KMS-11 (cell line): ENCODE measurements around the gene EDIL3.

Experiments
- H2AFZ ChIP-seq: fragments of 200-600 bp; sonication (generic); 2 replicates; pipeline ENCODE4 v1.6.1; 2016; ENCODE audit warnings: antibody characterized with exemption, mixed run types, low read depth
- H3K27ac ChIP-seq: fragments of 200-600 bp; sonication (generic); 2 replicates; pipeline ENCODE4 v1.6.1; 2016; ENCODE audit warnings: mild to moderate bottlenecking, mixed run types
- H3K27me3 ChIP-seq: fragments of 200-600 bp; sonication (generic); 2 replicates; pipeline ENCODE4 v1.6.1; 2017; ENCODE audit warnings: mild to moderate bottlenecking, low read depth, mixed run types, moderate library complexity; ENCODE audit not compliant: insufficient read depth
- H3K36me3 ChIP-seq: fragments of 200-600 bp; sonication (generic); 2 replicates; pipeline ENCODE4 v1.6.1; 2017; ENCODE audit warnings: mild to moderate bottlenecking, mixed run types; ENCODE audit not compliant: insufficient read depth
- H3K4me1 ChIP-seq: fragments of 200-600 bp; sonication (generic); 2 replicates; pipeline ENCODE4 v1.6.1; 2016; ENCODE audit warnings: mild to moderate bottlenecking, low read depth, mixed run types; ENCODE audit not compliant: poor library complexity, severe bottlenecking
- H3K4me2 ChIP-seq: fragments of 200-600 bp; sonication (generic); 2 replicates; pipeline ENCODE4 v1.7.0; 2016; ENCODE audit warnings: mild to moderate bottlenecking, mixed run types
- H3K4me3 ChIP-seq: fragments of 200-600 bp; sonication (generic); IDR thresholded peaks from 2 replicates; pipeline ENCODE4 v1.6.1; 2017; ENCODE audit warnings: low read depth, low read length, mixed read lengths; ENCODE audit not compliant: insufficient read depth
- H3K79me2 ChIP-seq: fragments of 200-600 bp; sonication (generic); 2 replicates; pipeline ENCODE4 v1.6.1; 2016; ENCODE audit warnings: low read depth, mixed run types; ENCODE audit not compliant: insufficient read depth
- H3K9ac ChIP-seq: fragments of 200-600 bp; sonication (generic); 2 replicates; pipeline ENCODE4 v1.6.1; 2016; ENCODE audit warnings: mild to moderate bottlenecking, mixed run types
- H4K20me1 ChIP-seq: fragments of 200-600 bp; sonication (generic); 2 replicates; pipeline ENCODE4 v1.6.1; 2016; ENCODE audit warnings: mild to moderate bottlenecking, mixed run types; ENCODE audit not compliant: insufficient read depth
- TF ChIP-seq, protein P1 (sequence below): fragments of 200-600 bp; sonication (generic); conservative IDR thresholded peaks from 2 replicates; pipeline ENCODE4 v1.6.1; 2017; ENCODE audit warnings: low read depth, mild to moderate bottlenecking, antibody characterized with exemption, low read length, moderate library complexity, mixed read lengths

EDIL3 gene

GRCh38 chr5:83956386-83956785 is 428.3 kb downstream of the EDIL3 start:
- H3K4me1 ChIP-seq = no peaks in the 10 kb centered on the region
- no peak overlapping the region for H3K27ac ChIP-seq
- no peaks in the 10 kb centered on the region for H3K36me3 ChIP-seq
- H4K20me1 ChIP-seq = no peaks in the 10 kb centered on the region
- H3K4me2 ChIP-seq = no peak overlapping the region
- TF ChIP-seq, protein P1, sequence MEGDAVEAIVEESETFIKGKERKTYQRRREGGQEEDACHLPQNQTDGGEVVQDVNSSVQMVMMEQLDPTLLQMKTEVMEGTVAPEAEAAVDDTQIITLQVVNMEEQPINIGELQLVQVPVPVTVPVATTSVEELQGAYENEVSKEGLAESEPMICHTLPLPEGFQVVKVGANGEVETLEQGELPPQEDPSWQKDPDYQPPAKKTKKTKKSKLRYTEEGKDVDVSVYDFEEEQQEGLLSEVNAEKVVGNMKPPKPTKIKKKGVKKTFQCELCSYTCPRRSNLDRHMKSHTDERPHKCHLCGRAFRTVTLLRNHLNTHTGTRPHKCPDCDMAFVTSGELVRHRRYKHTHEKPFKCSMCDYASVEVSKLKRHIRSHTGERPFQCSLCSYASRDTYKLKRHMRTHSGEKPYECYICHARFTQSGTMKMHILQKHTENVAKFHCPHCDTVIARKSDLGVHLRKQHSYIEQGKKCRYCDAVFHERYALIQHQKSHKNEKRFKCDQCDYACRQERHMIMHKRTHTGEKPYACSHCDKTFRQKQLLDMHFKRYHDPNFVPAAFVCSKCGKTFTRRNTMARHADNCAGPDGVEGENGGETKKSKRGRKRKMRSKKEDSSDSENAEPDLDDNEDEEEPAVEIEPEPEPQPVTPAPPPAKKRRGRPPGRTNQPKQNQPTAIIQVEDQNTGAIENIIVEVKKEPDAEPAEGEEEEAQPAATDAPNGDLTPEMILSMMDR = no peak
- no peak overlapping the region for H3K9ac ChIP-seq
- no peaks in the 10 kb centered on the region for H3K79me2 ChIP-seq
- no peaks in the 10 kb centered on the region for H3K27me3 ChIP-seq
- H2AFZ ChIP-seq = no peak overlapping the region
- no peak overlapping the region for H3K4me3 ChIP-seq

GRCh38 chr5:83955916-83956315 is 428.8 kb downstream of the EDIL3 start:
- Histone ChIP-seq H3K27ac (no peak overlapping the region), H3K27me3 (no peaks in the 10 kb centered on the region), H3K36me3 (no peaks in the 10 kb centered on the region), H2AFZ (no peak overlapping the region), H3K4me1 (no peaks in the 10 kb centered on the region), H4K20me1 (no peaks in the 10 kb centered on the region), H3K4me3 (no peak overlapping the region), H3K79me2 (no peaks in the 10 kb centered on the region), H3K9ac (no peak overlapping the region), H3K4me2 (no peak overlapping the region)
- TF ChIP-seq, protein P1 = no peak

DNA sequence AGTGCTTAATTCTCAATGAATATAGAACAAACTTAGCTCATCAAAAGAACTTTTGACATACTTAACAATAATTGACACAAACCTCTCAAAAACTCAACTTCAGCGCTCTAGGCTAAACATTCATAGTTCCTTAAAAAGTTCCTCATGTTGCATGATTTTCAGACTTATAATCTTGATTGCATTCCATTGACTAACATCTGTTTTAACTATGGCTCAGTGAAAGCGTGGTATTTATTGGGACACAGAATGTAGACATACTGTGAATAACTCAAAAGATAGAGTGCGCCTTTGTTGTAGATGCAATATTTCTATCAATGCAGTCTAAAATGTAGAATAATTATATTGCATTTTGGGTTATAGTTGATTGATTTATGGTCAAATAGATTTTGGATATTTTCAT is 436.9 kb downstream of the EDIL3 start:
- no peak overlapping the region for H2AFZ ChIP-seq
- no peaks in the 10 kb centered on the region for H3K27me3 ChIP-seq
- no peaks in the 10 kb centered on the region for H3K79me2 ChIP-seq
- no peak overlapping the region for H3K27ac ChIP-seq
- H3K4me1 ChIP-seq = no peaks in the 10 kb centered on the region
- no peaks in the 10 kb centered on the region for H3K36me3 ChIP-seq
- TF ChIP-seq, protein P1 = no peak
- no peak overlapping the region for H3K9ac ChIP-seq
- H3K4me2 ChIP-seq = no peak overlapping the region
- H3K4me3 ChIP-seq = no peak overlapping the region
- no peaks in the 10 kb centered on the region for H4K20me1 ChIP-seq

- Histone ChIP-seq H3K4me1 (no peaks in the 10 kb centered on the region), H3K27ac (no peak overlapping the region), H3K4me2 (no peak overlapping the region), H3K27me3 (no peaks in the 10 kb centered on the region), H3K79me2 (no peaks in the 10 kb centered on the region), H3K9ac (no peak overlapping the region), H3K4me3 (no peak overlapping the region), H3K36me3 (no peaks in the 10 kb centered on the region), H2AFZ (no peak overlapping the region), H4K20me1 (no peaks in the 10 kb centered on the region)
- TF ChIP-seq, protein P1 = no peak
These were observed 438.2 kb downstream of the EDIL3 start for GRCh38 chr5:83946516-83946915.
